Measurements from ENCODE around the gene CBFA2T3.
"Not testable (repeated sequence)": the region's sequence is repeated elsewhere in the genome, so short reads cannot be mapped to it uniquely, and the experiment has no call there.

Gene CBFA2T3

GRCh38 chr16:89002851-89003830 is 26.1 kb upstream of the CBFA2T3 start:
- Histone ChIP-seq H3K36me3 (ENCODE audit: insufficient read depth, low read length) (no peaks in the 10 kb centered on the region), H3K4me3 (ENCODE audit: low read depth, low read length) (peak overlapping the region; percentile 34; the same call in 1 of the 2 replicates), H3K4me1 (ENCODE audit: control insufficient read depth, insufficient read depth, low read length, unreplicated experiment) (no peaks in the 10 kb centered on the region), H3K79me2 (ENCODE audit: control insufficient read depth, insufficient read depth, low read length, unreplicated experiment) (no peaks in the 10 kb centered on the region), H3K27ac (ENCODE audit: low read depth, low read length) (no peak overlapping the region), H3K27me3 (ENCODE audit: insufficient read depth, low read length) (peaks cover 45% of the 10 kb centered on the region), H2AFZ (ENCODE audit: low read length, unreplicated experiment) (no peak overlapping the region)

DNA sequence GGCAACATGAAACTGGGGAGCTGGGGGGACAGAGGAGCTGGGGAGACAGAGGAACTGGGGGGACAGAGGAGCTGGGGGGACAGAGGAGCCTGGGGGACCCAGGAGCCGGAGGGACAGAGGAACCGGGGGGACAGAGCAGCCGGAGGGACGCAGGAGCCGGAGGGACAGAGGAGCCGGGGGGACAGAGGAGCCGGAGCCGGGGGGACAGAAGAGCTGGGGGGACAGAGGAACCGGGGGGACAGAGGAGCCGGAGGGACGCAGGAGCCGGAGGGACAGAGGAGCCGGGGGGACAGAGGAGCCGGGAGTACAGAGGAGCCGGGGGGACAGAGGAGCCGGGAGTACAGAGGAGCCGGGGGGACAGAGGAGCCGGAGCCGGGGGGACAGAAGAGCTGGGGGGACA is 25.1 kb upstream of the CBFA2T3 start:
- H3K4me3 ChIP-seq (ENCODE audit: low read depth, low read length); H3K27ac ChIP-seq (ENCODE audit: low read depth, low read length); H3K36me3 ChIP-seq (ENCODE audit: insufficient read depth, low read length); H3K4me1 ChIP-seq (ENCODE audit: control insufficient read depth, insufficient read depth, low read length, unreplicated experiment); H2AFZ ChIP-seq (ENCODE audit: low read length, unreplicated experiment); H3K79me2 ChIP-seq (ENCODE audit: control insufficient read depth, insufficient read depth, low read length, unreplicated experiment): not testable (repeated sequence)
- peaks cover 45% of the 10 kb centered on the region for H3K27me3 ChIP-seq (ENCODE audit: insufficient read depth, low read length)

DNA sequence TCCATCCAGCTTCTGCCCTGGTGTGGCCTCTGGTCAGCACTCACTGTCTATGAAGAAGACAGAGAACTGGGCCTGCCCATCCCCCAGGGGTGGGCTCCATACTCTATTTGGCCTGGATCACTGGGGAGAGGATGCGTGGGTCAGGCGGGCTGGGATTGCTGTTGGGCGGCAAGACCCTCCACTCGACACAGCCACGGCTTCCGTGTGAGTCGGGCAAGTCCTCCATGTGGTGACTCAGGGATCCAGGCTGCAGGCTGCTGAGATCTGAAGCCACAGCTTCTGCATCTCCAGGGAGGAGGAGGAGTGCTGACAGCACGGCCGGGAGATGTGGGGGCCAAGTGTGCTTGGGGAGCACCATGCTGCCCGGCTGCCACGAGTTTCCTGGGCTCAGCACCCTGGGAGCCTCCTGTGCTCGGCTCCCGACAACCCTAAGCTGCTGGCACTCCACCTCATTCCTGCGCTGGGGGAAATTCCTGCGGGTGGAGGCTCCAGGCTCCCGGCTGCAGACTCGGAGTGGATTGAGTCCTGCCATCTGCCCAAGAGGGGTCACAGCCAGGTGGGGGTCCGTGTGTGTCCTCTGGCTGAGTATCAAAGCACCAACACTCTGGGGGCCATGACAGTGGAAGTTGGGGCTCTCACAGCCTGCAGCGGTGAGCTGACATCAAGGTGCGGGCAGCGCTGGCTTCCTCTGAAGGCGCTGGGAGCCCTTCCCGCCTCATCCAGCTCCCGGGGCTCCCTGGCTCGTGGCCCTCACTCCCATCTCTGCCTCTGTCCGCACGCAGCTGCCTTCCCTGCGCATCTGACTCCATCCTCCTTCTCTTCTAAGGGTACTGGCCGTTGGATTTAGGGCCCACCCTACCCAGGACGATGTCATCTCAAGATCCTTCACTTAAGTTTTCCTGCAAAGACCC is 24.4 kb upstream of the CBFA2T3 start:
- Histone ChIP-seq H2AFZ (ENCODE audit: low read length, unreplicated experiment) (no peak overlapping the region), H3K27ac (ENCODE audit: low read depth, low read length) (no peak overlapping the region), H3K4me3 (ENCODE audit: low read depth, low read length) (no peak overlapping the region), H3K36me3 (ENCODE audit: insufficient read depth, low read length) (no peaks in the 10 kb centered on the region), H3K4me1 (ENCODE audit: control insufficient read depth, insufficient read depth, low read length, unreplicated experiment) (no peaks in the 10 kb centered on the region), H3K27me3 (ENCODE audit: insufficient read depth, low read length) (peaks cover 45% of the 10 kb centered on the region), H3K79me2 (ENCODE audit: control insufficient read depth, insufficient read depth, low read length, unreplicated experiment) (no peaks in the 10 kb centered on the region)

GRCh38 chr16:89000207-89000959 is 23.4 kb upstream of the CBFA2T3 start:
- Histone ChIP-seq H3K27me3 (ENCODE audit: insufficient read depth, low read length) (peaks cover 43% of the 10 kb centered on the region), H3K36me3 (ENCODE audit: insufficient read depth, low read length) (no peaks in the 10 kb centered on the region), H3K4me3 (ENCODE audit: low read depth, low read length) (no peak overlapping the region), H3K4me1 (ENCODE audit: control insufficient read depth, insufficient read depth, low read length, unreplicated experiment) (no peaks in the 10 kb centered on the region), H2AFZ (ENCODE audit: low read length, unreplicated experiment) (no peak overlapping the region), H3K79me2 (ENCODE audit: control insufficient read depth, insufficient read depth, low read length, unreplicated experiment) (no peaks in the 10 kb centered on the region), H3K27ac (ENCODE audit: low read depth, low read length) (no peak overlapping the region)

DNA sequence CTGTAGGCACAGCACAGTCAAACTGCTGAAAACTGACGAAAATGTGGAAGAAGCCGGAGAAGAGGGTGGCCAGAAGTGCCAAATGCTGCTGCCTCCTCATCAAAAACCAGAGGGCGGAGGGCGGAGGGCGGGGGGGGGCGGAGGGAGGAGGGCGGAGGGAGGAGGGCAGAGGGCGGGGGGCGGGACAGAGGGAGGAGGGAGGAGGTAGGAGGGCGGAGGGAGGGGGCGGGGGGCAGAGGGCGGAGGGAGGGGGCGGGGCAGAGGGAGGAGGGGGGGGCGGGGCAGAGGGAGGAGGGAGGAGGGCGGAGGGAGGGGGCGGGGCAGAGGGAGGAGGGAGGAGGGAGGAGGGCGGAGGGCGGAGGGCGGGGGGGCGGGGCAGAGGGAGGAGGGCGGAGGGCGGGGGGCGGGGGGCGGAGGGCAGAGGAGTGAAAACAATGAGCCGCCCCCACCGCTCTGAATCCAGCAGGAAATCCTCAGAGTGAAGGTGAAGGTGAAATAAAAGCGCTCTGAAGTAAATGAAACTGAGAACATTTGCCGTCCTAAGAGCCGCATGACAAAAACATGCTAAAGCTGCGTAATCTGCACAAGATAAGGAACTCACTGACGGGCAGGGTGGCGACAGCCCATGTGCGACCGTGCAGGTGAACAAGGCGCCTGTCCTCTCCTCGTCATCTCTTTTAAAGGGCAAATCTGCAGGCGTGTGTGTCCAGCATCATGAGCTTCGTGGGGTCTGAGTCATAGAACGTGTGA is 22.6 kb upstream of the CBFA2T3 start:
- Histone ChIP-seq H3K79me2 (ENCODE audit: control insufficient read depth, insufficient read depth, low read length, unreplicated experiment) (no peaks in the 10 kb centered on the region), H3K4me3 (ENCODE audit: low read depth, low read length) (no peak overlapping the region), H3K4me1 (ENCODE audit: control insufficient read depth, insufficient read depth, low read length, unreplicated experiment) (no peaks in the 10 kb centered on the region), H3K36me3 (ENCODE audit: insufficient read depth, low read length) (no peaks in the 10 kb centered on the region), H3K27ac (ENCODE audit: low read depth, low read length) (no peak overlapping the region), H2AFZ (ENCODE audit: low read length, unreplicated experiment) (no peak overlapping the region), H3K27me3 (ENCODE audit: insufficient read depth, low read length) (peaks cover 43% of the 10 kb centered on the region)

DNA sequence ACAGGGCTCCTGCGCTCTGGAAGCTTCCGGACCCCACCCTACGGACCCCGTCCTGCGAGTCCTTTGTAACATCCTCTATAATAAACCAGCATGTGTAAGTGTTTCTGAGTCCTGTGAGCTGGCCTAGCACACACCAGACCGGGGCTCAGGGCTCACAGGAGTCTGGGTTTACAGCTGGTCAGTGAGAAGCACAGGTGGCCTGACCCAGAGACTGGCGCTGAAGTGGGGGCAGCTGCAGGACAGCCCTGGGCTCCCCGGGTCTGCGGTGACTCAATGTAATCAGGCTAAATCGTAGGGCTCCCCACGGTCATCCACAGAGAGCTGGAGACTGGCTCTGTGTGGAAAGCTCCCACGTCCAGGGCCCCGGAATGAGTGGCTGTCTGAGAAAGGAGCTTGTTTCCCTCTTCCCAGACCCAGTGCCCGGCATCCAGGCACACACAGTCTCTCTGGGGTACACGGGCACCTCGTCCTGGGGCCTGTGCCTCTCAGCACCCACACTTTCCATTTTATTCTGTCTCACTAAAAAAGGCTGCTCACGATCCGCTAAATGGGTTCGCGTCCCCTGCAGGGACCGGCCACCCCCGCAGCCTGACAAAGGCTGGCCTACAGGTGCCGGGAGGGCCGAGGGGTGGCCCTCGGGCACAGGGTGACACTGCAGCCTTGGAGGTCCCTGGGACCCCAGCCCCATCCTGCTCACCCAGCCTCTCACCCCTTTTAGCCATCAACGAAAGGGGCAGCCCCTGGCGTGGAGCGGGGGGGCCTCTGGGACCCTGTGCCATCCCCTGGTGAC is 18.9 kb upstream of the CBFA2T3 start:
- Histone ChIP-seq H3K4me3 (ENCODE audit: low read depth, low read length) (no peak overlapping the region), H3K27ac (ENCODE audit: low read depth, low read length) (no peak overlapping the region), H3K27me3 (ENCODE audit: insufficient read depth, low read length) (peaks cover 55% of the 10 kb centered on the region), H3K4me1 (ENCODE audit: control insufficient read depth, insufficient read depth, low read length, unreplicated experiment) (no peaks in the 10 kb centered on the region), H3K79me2 (ENCODE audit: control insufficient read depth, insufficient read depth, low read length, unreplicated experiment) (no peaks in the 10 kb centered on the region), H3K36me3 (ENCODE audit: insufficient read depth, low read length) (no peaks in the 10 kb centered on the region), H2AFZ (ENCODE audit: low read length, unreplicated experiment) (no peak overlapping the region)

DNA sequence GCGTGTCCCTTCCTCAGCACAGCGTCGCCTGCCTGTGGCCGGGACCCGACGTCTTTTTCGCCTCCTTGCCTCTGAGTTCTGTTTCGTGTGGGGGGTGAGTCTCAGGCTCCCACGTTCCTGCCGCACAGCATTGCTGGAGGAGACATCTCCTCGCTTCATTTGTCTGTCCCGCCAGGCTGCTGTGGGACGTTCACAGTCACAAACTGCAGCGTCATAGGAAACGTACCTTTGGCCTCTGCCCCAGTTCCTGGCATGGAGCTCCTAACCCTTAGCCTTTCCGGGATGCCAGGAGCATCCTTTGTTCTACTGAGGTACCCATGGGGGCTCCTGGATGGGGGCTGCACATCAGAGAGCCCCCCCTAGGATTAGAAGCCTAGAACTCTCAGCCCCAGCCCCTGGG is 18.2 kb upstream of the CBFA2T3 start:
- Histone ChIP-seq H3K4me3 (ENCODE audit: low read depth, low read length) (no peak overlapping the region), H3K79me2 (ENCODE audit: control insufficient read depth, insufficient read depth, low read length, unreplicated experiment) (no peaks in the 10 kb centered on the region), H2AFZ (ENCODE audit: low read length, unreplicated experiment) (no peak overlapping the region), H3K27ac (ENCODE audit: low read depth, low read length) (no peak overlapping the region), H3K36me3 (ENCODE audit: insufficient read depth, low read length) (no peaks in the 10 kb centered on the region), H3K4me1 (ENCODE audit: control insufficient read depth, insufficient read depth, low read length, unreplicated experiment) (no peaks in the 10 kb centered on the region), H3K27me3 (ENCODE audit: insufficient read depth, low read length) (peaks cover 58% of the 10 kb centered on the region)

- Histone ChIP-seq H3K4me3 (ENCODE audit: low read depth, low read length) (no peak overlapping the region), H3K36me3 (ENCODE audit: insufficient read depth, low read length) (no peaks in the 10 kb centered on the region), H3K4me1 (ENCODE audit: control insufficient read depth, insufficient read depth, low read length, unreplicated experiment) (no peaks in the 10 kb centered on the region), H3K27me3 (ENCODE audit: insufficient read depth, low read length) (peaks cover 62% of the 10 kb centered on the region), H3K27ac (ENCODE audit: low read depth, low read length) (no peak overlapping the region), H3K79me2 (ENCODE audit: control insufficient read depth, insufficient read depth, low read length, unreplicated experiment) (no peaks in the 10 kb centered on the region), H2AFZ (ENCODE audit: low read length, unreplicated experiment) (no peak overlapping the region)
Observed at GRCh38 chr16:88994695-88995094, 17.7 kb upstream of the CBFA2T3 start.

- no peaks in the 10 kb centered on the region for H3K4me1 ChIP-seq (ENCODE audit: control insufficient read depth, insufficient read depth, low read length, unreplicated experiment)
- H3K36me3 ChIP-seq (ENCODE audit: insufficient read depth, low read length): no peaks in the 10 kb centered on the region
- H3K27ac ChIP-seq (ENCODE audit: low read depth, low read length): no peak overlapping the region
- no peak overlapping the region for H2AFZ ChIP-seq (ENCODE audit: low read length, unreplicated experiment)
- H3K27me3 ChIP-seq (ENCODE audit: insufficient read depth, low read length): peaks cover 66% of the 10 kb centered on the region
- H3K79me2 ChIP-seq (ENCODE audit: control insufficient read depth, insufficient read depth, low read length, unreplicated experiment): no peaks in the 10 kb centered on the region
- H3K4me3 ChIP-seq (ENCODE audit: low read depth, low read length): no peak overlapping the region
Observed at GRCh38 chr16:88993946-88994600, 17.1 kb upstream of the CBFA2T3 start.

All from ACC112 (cell line).